SKM-1 (cell line): ENCODE data around the gene AIM2.
"Not testable (repeated sequence)": the region's sequence is repeated elsewhere in the genome, so short reads cannot be mapped to it uniquely, and the experiment has no call there.

Experiments
- DNase-seq: peaks from one replicate; lab custom pipeline; 2025; ENCODE audit not compliant: unreplicated experiment; lab: John Stamatoyannopoulos, UW

Gene AIM2, protein sequence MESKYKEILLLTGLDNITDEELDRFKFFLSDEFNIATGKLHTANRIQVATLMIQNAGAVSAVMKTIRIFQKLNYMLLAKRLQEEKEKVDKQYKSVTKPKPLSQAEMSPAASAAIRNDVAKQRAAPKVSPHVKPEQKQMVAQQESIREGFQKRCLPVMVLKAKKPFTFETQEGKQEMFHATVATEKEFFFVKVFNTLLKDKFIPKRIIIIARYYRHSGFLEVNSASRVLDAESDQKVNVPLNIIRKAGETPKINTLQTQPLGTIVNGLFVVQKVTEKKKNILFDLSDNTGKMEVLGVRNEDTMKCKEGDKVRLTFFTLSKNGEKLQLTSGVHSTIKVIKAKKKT

DNA sequence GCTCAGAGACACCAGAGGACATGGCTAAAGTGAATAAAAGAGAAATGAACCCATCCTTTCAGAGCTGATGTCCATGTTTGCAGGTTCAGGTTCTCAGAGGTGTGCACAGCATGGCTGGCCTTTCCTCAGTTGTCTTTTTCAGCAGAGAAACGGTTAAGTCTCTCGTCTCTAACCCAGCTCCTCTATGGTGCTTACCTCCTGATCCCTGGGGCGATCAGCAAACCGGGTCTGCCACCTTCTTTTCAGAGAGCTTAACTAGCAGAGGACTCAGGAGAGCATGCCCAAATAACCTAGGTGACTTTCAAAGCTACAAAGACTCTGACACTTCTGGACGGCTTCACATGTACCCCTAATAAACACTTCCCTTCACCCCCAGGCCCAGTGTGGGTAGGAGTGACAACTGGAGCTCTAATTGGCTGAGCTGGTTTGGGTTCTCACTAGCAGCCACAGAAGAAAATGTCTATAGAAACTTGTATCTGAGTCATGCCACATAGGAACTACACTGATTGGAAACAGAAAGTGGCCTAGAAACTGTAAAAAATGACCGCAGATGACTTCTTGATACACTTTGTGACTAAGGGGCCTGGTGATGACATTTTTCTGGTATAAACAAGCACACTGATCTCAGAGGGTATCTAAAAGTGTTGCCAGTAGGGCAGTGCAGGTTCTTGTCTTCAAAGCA is at the start of gene AIM2:
Gene AIM2, minus strand, starts transcription at position 329 of the 682 bp plus-strand sequence. CDS start 3,267 bp downstream, outside the sequence.
- no peak for DNase-seq

DNA sequence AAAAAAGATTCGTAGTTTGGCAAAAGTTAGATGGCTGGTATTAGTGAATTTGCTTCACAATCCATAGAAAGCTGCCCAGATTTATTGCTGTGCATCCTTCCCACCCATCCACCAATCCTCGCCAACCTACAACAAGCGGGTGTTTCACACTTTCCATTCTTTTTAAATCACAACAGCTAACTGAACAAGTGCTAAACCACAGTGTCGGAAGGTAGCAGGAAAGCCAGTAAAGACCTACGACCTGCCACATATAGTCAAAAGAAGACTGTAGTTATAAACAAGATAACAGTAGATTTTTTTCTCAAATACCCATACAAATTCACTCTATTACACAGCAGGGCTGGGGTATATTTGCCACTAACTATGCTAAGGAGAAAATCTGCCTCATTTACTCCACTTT is 47.0 kb upstream of the AIM2 start:
- DNase-seq = no peak

DNA sequence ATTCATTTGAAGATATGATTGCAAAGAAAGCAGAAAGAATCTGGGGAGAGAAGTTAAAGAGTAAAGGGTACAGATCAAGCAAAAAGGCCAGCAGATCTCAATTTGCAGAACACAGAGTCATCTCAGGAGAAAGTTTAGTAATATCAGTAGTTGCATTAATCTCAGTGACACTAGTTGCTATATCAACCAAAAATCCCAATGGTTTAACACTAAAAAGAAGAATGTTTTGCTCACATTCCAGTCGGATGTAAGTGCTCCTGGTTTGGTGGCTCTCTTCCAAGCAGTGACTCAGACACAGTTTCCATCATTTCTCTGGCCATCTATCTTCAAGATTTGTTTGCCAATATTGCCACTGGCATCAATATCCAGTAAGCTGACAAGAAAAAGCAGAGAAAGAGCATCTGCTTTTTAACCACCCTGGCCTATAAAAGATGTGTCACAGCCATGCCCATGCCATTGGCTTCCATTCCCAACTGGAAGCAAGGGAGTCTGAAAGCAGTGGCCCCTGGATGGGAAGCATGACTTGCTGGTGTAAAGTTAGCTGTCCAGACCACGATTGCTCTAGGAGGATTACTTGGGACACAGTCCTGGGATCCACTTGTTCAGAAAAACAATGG is 45.5 kb upstream of the AIM2 start:
- DNase-seq = no peak

DNA sequence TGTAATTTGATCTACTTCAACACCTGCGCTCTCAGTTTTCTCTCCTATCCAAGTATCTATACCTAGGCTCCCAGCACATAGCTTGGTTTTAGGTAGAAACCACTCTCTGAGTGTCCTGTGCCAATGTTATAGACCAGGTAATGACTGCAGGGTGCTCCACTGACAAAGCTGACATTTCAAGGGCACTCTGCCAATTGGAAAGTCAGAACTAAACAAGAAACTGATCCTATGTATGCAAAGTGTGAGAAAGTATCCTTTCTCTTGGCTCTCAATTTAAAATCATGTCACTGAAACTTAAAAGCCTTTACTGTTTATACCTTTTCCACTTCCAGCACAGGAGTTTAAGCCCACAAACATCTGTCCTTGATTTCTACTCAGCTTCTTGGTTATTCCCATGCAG is 45.0 kb upstream of the AIM2 start:
- DNase-seq = no peak

DNA sequence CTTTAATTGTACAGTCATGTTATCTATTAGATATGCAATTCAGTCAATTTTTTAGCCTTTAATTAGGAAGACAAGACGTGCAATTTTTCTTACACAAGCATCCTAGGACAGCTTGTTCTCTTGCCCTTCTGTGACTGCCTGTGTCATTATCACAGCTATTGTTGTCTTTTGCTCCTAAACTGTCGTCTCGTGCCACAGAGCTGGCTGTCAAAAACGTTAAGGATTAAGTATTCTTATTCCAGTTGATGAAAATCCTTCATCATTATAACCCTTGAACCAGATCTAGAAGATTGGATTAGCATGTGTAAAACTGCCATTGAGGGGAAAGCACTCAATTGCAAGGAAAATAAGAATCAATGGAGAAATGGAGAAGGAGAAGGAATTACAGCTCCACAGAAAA is 43.8 kb upstream of the AIM2 start:
- no peak for DNase-seq

DNA sequence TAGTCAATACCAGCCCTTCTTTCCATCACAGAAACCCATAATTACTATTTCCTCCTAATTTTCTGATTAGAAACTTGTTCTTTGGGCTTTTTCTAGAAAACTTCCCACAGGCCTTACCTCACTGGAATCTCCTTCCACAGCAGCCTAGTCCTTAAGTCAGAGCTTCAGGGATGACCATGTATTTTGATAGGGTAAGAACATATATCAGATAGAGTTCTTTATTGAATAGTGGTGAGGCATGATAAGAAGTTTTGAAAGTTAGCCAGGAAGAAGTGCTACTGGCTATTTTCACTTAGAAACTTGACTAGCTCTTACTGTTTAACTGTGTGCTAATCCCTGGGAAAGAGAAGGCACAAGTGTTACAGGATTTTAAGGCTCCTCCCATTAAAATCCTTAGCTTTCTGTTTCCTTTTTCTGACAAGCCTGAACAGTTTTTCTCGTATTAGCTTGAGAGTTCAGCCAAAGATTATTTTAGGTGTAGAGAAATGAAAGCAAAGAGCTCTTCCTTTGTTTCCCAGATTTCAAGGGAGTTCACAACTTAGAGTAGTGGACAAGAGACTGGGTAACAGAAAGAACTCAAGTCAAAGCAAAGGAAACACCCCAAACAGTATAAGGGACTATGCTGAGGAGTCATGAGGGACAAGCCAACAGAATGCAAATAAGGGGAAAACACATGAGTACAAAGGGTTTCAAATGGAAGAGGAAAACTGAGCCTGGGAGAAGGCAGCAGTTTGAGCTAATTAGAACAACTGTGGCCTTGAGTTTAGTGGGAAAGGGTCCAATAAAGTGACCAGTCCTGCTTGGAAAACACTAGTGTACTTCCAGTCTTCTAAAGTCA is 37.2 kb upstream of the AIM2 start:
- DNase-seq = no peak

DNA sequence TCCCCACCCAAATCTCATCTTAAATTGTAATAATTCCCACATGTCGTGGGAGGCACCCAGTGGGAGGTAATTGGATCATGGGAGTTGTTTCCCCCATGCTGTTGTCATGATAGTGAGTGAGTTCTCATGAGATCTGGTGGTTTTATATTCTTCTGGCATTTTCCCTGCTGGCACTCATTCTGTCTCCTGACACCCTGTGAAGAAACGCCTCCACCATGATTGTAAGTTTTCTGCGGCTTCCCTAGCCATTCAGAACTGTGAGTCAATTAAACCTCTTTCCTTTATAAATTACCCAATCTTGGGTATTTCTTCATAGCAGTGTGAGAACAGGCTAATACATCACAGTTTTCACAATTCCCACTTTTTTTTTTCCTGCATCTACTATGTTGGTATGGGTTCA is 26.5 kb upstream of the AIM2 start:
- DNase-seq = not testable (repeated sequence)

DNA sequence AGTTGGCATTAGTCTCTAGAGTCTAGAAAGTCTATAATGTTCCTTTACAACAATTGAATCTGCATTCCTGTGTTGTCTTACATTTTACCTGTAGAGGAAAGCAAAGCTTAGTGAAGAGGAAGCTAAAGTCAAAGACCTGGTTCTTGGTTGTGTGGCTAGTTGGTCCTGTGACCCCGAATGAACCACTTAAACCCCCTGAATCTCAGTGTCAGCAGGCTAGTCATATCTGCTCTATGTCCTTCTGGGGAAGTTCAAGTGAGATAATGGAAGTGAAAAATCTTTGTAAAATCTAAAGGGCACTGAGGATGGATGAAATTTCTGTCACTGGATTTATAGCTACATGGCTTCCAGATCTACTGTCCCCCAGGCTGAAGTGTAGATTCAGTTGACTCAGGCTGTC is 24.0 kb upstream of the AIM2 start:
- no peak for DNase-seq

DNA sequence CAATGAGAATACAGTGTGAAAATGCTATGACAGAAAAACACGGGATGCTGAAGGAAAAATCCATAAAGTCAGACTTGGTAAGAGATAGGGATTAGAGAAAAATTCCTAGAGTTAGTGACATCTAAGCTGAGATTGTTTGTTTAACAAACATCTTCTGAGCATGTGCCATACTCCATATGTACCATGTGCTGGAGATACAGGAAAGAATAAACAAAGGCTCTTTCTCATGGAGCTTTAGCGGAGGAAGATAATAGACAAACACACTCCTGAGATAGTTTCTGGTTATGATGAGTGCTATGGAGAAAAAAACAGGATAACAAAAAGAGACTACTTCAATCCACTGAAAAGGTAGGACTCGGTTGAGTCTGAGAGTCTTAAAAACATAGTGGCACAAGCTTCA is 22.0 kb upstream of the AIM2 start:
- DNase-seq = no peak

DNA sequence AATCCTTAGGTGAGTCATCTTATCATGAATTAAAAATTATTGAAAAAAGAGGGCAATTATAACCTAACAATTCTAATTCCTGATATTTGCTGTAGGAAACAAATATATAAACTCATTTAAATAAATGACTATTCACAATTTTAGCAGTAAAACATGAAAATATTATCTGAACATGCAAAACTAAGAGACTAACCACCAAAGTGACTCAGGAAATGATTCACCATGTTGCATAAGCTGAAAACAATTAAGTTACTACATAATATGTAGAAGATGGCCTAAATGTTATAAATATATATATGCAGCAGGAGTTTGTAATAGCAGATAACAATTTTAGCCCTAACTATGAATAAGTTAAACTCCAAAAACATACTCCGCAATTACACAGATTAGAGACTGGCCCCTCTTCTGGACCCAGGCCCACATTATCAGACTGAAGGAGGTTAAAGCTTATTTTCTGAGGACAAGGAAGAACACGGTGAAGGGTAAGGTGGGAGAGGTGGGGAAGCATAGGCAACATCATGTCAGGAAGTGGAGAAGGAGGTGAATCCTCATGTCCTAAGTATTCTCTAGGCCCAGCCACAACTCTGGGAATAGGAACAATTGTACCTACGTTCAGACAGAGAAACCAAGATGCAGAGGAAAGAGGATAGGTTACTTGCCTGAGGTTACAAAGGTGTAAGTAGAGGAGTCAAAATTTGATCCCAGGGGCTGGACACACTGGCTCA is 15.6 kb upstream of the AIM2 start:
- peak; percentile 63 for DNase-seq

DNA sequence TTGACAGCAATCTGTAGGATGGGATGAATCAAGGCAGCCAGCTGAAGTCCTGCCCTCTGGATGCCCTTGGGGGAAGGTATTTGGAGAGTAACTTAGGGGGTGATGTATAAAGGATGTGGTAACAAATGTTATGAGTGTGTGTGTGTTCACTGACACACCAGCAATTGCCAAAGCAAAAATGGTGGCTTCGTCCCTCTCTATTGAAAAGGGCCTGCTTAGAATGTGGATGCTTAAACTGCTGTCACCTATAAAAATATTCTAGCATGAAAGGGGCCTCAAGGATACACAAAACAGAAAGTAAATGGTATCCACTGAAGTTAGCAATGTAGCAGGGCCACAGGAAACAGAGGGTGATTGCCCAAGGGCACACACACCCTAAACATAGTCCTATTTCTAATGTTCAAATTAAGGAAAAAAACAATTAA is 15.1 kb upstream of the AIM2 start:
- DNase-seq = peak; percentile 63

DNA sequence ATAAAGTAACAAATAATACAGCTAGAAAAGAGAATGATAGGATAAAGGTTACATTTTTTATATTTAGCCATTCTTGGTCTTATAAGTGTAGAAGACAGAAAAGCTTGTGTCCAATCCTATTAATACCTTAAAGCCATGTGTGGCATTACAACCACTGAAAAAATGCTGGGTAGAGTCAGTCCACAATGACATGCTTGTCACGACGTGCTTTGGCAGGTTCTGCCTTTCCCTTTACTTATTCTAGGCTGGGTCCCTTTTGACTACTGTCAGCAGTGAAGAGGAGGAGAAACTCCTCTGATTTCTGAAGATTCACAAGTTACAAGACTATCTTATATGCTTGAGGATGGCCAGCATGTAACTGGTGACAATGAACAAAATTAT is 14.6 kb upstream of the AIM2 start:
- no peak for DNase-seq

DNA sequence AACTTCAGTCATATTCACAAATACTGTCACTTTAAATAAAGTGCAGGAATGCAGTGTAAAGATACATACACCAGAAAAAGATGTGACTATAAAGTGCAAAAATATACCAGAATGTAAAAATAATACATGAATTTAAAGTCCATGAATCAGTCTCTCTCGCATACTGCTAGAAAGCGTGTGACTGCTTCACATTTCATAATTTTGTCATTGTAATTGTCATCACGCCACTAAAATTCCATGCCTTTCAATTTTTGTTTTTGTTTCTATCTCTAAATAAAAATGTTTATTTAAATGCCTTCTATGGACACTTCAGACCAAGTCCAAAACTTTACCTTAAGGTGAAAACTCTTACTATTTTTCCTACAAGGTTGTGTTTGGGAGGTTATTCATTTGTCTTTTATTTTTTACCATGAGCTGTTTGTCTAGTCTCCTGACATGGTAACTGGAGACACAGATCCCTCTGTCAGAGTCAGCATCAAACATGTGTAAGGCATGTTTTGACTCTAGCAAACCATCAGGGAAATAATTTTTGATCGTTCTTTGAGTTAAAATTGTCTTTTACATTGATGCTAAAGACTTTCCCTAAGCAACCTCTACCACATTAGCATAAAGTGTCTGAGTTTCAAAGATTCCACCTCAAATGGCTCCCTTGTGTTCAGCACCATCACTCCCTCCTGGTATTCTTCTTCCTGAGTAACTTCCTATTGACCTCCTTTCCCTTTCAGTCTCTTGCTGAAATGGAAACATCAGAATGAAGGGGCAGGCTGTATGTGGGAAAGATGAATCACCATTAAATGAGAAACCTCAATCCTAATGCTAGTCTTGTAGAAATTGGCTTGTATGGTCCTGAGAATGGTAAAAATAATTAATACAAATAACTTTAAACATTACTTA is 14.0 kb upstream of the AIM2 start:
- DNase-seq = no peak

DNA sequence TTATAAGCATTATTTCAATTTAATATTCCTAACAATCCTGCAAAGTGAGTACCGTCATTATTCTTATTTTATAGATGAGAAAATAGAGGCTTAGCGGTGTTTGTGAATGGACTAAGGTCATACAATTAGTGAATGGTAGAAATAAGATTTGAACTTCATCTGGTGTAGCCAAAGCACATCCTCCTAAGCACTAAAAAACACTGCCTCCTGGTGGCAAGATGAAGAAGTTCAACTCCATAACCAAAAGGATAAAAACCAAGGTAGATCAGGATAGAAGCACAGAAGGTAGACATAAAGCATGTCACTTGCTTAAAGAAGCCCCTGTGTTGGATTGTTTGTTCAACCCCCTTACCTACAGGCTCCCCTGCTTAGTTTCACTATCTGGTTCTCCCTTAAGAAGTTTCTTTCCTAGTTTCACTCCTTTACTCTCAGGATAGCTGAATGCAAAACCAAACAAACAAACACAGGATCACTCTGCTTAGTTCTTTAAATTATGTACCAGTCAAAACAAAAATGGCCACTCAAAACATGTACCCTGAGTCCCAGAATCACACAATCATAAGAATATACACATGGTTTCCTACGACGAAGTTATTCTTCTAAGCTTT is 12.7 kb upstream of the AIM2 start:
- peak; percentile 13 for DNase-seq

DNA sequence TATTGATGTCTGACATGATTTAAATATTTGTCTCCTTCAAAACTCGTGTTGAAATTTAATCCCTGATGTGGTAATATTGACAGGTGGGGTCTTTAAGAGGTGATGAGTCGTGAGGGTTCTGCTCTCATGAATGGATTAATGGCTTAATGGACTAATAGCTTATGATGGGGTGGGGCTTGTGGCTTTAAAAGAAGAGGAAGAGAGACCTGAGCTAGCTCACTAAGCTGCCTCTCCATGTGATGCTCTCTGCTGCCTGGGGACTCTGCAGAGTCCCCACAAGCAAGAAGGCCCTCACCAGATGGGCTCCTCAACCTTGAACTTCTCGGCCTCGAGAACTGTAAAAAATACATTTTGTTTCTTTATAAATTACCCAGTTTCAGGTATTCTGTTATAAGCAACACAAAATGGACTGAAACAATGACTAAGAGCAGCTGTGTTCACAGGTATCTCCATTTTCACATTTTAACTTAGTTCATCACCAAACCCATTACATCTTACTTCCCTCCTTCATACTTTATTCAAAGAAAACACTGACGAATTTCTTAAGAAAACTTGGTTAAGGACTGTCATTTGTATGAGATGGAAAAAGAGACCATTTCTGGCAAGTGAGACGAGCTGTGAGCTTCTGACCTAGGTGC is 12.1 kb upstream of the AIM2 start:
- DNase-seq = no peak

DNA sequence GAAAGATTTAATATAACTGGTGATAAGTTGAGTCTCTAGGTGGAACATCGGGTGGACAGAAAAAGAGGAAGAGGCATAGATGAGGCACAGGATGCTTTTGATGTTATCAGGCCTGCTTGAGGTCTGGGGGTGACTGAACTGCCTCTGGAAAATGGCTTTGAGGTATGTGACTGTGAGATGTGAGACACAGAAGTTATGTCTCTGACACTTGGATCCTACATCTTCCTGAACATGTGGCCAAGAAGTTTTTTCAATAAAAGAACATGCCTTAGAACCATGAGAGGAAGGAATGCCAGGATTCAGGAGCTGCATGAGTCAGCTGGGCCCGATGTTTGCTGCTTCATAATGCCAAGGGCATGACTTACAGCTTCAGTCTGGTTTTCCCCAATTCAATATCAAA is 11.5 kb upstream of the AIM2 start:
- peak; percentile 48 for DNase-seq

DNA sequence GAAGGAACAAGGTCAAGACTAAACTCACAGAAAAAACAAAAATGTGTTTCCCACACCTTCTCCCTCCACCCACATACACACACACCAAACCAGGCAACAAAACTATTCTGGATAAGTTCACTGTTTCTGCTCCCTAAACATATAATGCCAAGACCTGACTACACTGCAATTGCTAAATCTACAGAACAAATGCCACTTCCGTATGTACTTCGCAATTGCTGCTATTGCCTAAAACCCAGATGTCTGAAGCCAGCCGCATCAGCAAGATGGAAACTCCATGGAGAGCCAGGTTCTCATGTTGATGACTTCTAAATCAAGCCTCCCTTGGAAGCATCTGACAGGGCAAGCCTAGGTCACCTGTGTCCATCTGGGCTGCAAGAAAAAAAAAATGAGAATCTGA is 8.3 kb upstream of the AIM2 start:
- peak; percentile 77 for DNase-seq

DNA sequence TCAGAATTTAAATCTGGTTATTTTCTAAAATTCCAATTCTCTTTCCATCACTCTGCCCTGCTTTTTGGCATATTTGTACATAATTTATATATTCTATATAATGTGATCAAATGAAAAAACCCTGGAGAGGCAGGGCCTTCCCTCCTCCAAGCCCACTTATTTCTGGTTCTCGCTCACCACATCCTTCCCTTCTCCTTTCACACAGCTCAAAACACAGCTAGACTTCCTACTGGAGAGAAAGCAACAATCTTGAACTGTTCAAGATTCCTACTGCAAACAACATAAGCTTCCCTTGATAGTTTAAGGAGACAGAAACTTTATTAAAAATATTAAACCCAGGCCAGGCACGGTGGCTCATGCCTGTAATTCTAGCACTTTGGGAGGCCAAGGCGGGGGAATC is 7.6 kb upstream of the AIM2 start:
- DNase-seq = no peak

DNA sequence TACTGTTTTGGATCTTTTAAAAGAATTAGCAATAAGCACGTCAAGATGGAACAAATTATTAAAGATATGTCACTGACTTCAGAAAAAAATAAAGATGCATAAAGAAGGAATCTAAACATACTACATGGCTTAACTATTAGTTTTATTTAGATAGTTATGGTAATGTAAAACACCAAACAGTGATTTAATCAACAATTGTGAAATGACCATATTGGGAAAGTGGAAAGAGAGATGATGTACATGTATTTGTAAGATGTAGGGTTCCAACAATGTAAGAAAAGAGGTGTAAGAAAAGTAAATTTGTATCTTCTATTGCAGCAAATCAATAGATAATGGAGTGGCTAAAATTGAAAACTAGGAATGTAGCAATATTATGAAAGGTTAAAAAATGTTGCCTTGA is 6.4 kb upstream of the AIM2 start:
- no peak for DNase-seq
